ENCODE data around the gene RCAN2.

The RCAN2 gene

GRCh38 chr6:46269447-46270229, 221.6 kb downstream of the RCAN2 start:
- no peaks in the 10 kb centered on the region for H3K27me3 ChIP-seq (ENCODE audit: control insufficient read depth, insufficient read depth, low read length)
- H3K9me3 ChIP-seq (ENCODE audit: control insufficient read depth, insufficient read depth, low read depth, low read length), result no peaks in the 10 kb centered on the region
- no peak overlapping the region for H3K27ac ChIP-seq (ENCODE audit: low read depth, low read length)
- no peak overlapping the region for H3K4me3 ChIP-seq (ENCODE audit: low read depth, low read length)
- H3K36me3 ChIP-seq (ENCODE audit: control insufficient read depth, insufficient read depth, low read length), result no peaks in the 10 kb centered on the region
- H3K9ac ChIP-seq (ENCODE audit: low read length), result no peak overlapping the region
- no peaks in the 10 kb centered on the region for H3K4me1 ChIP-seq (ENCODE audit: control insufficient read depth, insufficient read depth, low read length)

DNA sequence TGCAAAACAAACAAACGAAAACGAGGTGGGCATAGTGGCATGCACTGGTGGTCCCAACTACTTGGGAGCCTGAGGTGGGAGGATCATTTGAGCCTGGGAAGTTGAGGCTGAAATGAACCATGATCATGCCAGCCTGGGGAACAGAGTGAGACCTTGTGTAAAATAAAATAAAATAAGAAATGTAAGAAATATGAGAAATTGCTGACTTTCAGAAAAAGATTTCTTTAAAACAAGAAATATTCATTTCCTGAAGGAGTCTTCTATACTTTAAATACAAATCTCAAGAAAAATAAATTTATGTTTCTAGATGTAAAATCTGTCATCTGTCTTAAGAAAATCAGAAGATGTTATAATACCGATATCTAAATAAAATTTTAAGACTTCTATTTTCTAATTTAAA, 223.7 kb downstream of the RCAN2 start:
- no peaks in the 10 kb centered on the region for H3K36me3 ChIP-seq (ENCODE audit: control insufficient read depth, insufficient read depth, low read length)

GRCh38 chr6:46265373-46265772, 225.9 kb downstream of the RCAN2 start:
- Histone ChIP-seq H3K9ac (ENCODE audit: low read length) (no peak overlapping the region), H3K9me3 (ENCODE audit: control insufficient read depth, insufficient read depth, low read depth, low read length) (no peaks in the 10 kb centered on the region), H3K4me3 (ENCODE audit: low read depth, low read length) (no peak overlapping the region), H3K27ac (ENCODE audit: low read depth, low read length) (no peak overlapping the region), H3K27me3 (ENCODE audit: control insufficient read depth, insufficient read depth, low read length) (no peaks in the 10 kb centered on the region), H3K36me3 (ENCODE audit: control insufficient read depth, insufficient read depth, low read length) (no peaks in the 10 kb centered on the region), H3K4me1 (ENCODE audit: control insufficient read depth, insufficient read depth, low read length) (no peaks in the 10 kb centered on the region)

More for the DNA sequence above, 223.7 kb downstream of the RCAN2 start:
- Histone ChIP-seq H3K4me1 (ENCODE audit: control insufficient read depth, insufficient read depth, low read length) (no peaks in the 10 kb centered on the region), H3K27ac (ENCODE audit: low read depth, low read length) (no peak overlapping the region), H3K4me3 (ENCODE audit: low read depth, low read length) (no peak overlapping the region), H3K9ac (ENCODE audit: low read length) (no peak overlapping the region), H3K9me3 (ENCODE audit: control insufficient read depth, insufficient read depth, low read depth, low read length) (no peaks in the 10 kb centered on the region), H3K27me3 (ENCODE audit: control insufficient read depth, insufficient read depth, low read length) (no peaks in the 10 kb centered on the region)

DNA sequence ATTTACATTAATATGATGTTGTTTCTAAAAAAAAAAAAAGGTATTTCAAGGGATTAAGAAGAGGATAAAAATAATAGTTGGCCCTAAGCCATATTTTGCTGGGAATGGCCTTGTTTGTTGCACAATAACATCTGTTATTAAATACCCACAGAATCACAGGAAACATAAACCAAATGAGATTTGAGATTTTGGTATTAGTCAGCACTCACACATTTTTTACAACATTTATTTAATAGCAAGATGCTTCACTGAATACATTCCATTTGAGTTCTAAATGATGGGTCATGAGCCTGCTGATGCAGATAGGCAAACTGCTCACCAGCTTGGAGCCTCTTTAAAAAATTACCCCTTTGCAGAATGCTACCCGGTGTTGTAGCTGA, 227.6 kb downstream of the RCAN2 start:
- no peaks in the 10 kb centered on the region for H3K9me3 ChIP-seq (ENCODE audit: control insufficient read depth, insufficient read depth, low read depth, low read length)
- H3K4me1 ChIP-seq (ENCODE audit: control insufficient read depth, insufficient read depth, low read length), result no peaks in the 10 kb centered on the region
- no peak overlapping the region for H3K4me3 ChIP-seq (ENCODE audit: low read depth, low read length)
- no peaks in the 10 kb centered on the region for H3K36me3 ChIP-seq (ENCODE audit: control insufficient read depth, insufficient read depth, low read length)
- no peak overlapping the region for H3K27ac ChIP-seq (ENCODE audit: low read depth, low read length)
- H3K27me3 ChIP-seq (ENCODE audit: control insufficient read depth, insufficient read depth, low read length), result no peaks in the 10 kb centered on the region
- no peak overlapping the region for H3K9ac ChIP-seq (ENCODE audit: low read length)

GRCh38 chr6:46262928-46263706, 228.1 kb downstream of the RCAN2 start:
- Histone ChIP-seq H3K27me3 (ENCODE audit: control insufficient read depth, insufficient read depth, low read length) (no peaks in the 10 kb centered on the region), H3K9ac (ENCODE audit: low read length) (no peak overlapping the region), H3K4me3 (ENCODE audit: low read depth, low read length) (no peak overlapping the region), H3K36me3 (ENCODE audit: control insufficient read depth, insufficient read depth, low read length) (no peaks in the 10 kb centered on the region), H3K4me1 (ENCODE audit: control insufficient read depth, insufficient read depth, low read length) (no peaks in the 10 kb centered on the region), H3K9me3 (ENCODE audit: control insufficient read depth, insufficient read depth, low read depth, low read length) (no peaks in the 10 kb centered on the region), H3K27ac (ENCODE audit: low read depth, low read length) (no peak overlapping the region)

DNA sequence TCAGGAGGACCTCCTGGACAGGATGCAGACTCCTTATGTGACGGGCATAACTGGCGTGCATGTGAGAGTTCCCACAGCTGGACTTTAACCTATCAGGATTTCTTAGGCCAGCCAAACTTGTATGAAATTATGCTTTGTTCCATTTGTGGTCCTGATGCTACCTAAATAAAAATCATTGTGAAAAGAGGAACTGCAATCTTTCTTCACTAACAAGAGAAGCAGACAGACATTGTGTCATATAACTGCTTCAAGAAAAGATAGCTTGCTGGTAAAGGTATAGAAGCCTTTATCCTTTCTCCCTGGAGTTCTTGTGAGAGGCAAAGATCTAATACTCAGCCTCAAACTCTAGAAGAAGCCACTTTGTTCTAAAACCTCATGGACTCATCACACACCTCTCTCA, 233.0 kb downstream of the RCAN2 start:
- Histone ChIP-seq H3K4me1 (ENCODE audit: control insufficient read depth, insufficient read depth, low read length) (no peaks in the 10 kb centered on the region), H3K36me3 (ENCODE audit: control insufficient read depth, insufficient read depth, low read length) (no peaks in the 10 kb centered on the region), H3K9me3 (ENCODE audit: control insufficient read depth, insufficient read depth, low read depth, low read length) (no peaks in the 10 kb centered on the region), H3K27me3 (ENCODE audit: control insufficient read depth, insufficient read depth, low read length) (no peaks in the 10 kb centered on the region), H3K9ac (ENCODE audit: low read length) (no peak overlapping the region), H3K4me3 (ENCODE audit: low read depth, low read length) (no peak overlapping the region), H3K27ac (ENCODE audit: low read depth, low read length) (no peak overlapping the region)

DNA sequence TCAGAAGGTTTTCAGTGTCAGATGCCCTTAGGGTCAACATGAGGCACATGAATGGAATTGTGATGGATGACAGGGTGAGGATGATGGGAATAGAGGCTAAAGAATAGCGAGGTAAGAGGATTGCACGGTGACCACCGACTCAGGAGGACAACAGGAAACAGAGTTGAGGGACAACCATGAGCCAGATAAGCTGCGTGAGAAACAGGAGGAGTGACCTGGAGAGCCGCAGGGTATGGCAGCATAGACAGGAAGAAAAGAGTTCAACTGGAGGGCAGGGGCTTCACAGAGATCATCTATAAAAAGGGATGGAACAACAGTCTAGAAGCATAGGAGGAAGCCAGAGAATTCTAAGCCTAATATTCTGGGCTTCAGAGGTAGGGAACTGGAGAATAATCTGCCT, 235.7 kb downstream of the RCAN2 start:
- no peaks in the 10 kb centered on the region for H3K36me3 ChIP-seq (ENCODE audit: control insufficient read depth, insufficient read depth, low read length)
- no peaks in the 10 kb centered on the region for H3K9me3 ChIP-seq (ENCODE audit: control insufficient read depth, insufficient read depth, low read depth, low read length)
- H3K4me1 ChIP-seq (ENCODE audit: control insufficient read depth, insufficient read depth, low read length), result no peaks in the 10 kb centered on the region
- H3K4me3 ChIP-seq (ENCODE audit: low read depth, low read length), result no peak overlapping the region
- no peaks in the 10 kb centered on the region for H3K27me3 ChIP-seq (ENCODE audit: control insufficient read depth, insufficient read depth, low read length)
- H3K27ac ChIP-seq (ENCODE audit: low read depth, low read length), result no peak overlapping the region
- no peak overlapping the region for H3K9ac ChIP-seq (ENCODE audit: low read length)

GRCh38 chr6:46254946-46255345, 236.3 kb downstream of the RCAN2 start:
- Histone ChIP-seq H3K9me3 (ENCODE audit: control insufficient read depth, insufficient read depth, low read depth, low read length) (no peaks in the 10 kb centered on the region), H3K27me3 (ENCODE audit: control insufficient read depth, insufficient read depth, low read length) (no peaks in the 10 kb centered on the region), H3K4me1 (ENCODE audit: control insufficient read depth, insufficient read depth, low read length) (no peaks in the 10 kb centered on the region), H3K27ac (ENCODE audit: low read depth, low read length) (no peak overlapping the region), H3K36me3 (ENCODE audit: control insufficient read depth, insufficient read depth, low read length) (no peaks in the 10 kb centered on the region), H3K9ac (ENCODE audit: low read length) (no peak overlapping the region), H3K4me3 (ENCODE audit: low read depth, low read length) (no peak overlapping the region)

GRCh38 chr6:46254331-46254730, 236.9 kb downstream of the RCAN2 start:
- Histone ChIP-seq H3K9ac (ENCODE audit: low read length) (no peak overlapping the region), H3K27ac (ENCODE audit: low read depth, low read length) (no peak overlapping the region), H3K27me3 (ENCODE audit: control insufficient read depth, insufficient read depth, low read length) (no peaks in the 10 kb centered on the region), H3K36me3 (ENCODE audit: control insufficient read depth, insufficient read depth, low read length) (no peaks in the 10 kb centered on the region), H3K4me1 (ENCODE audit: control insufficient read depth, insufficient read depth, low read length) (no peaks in the 10 kb centered on the region), H3K9me3 (ENCODE audit: control insufficient read depth, insufficient read depth, low read depth, low read length) (no peaks in the 10 kb centered on the region), H3K4me3 (ENCODE audit: low read depth, low read length) (no peak overlapping the region)

GRCh38 chr6:46251583-46252339, 239.5 kb downstream of the RCAN2 start:
- Histone ChIP-seq H3K4me1 (ENCODE audit: control insufficient read depth, insufficient read depth, low read length) (no peaks in the 10 kb centered on the region), H3K27ac (ENCODE audit: low read depth, low read length) (no peak overlapping the region), H3K27me3 (ENCODE audit: control insufficient read depth, insufficient read depth, low read length) (no peaks in the 10 kb centered on the region), H3K36me3 (ENCODE audit: control insufficient read depth, insufficient read depth, low read length) (no peaks in the 10 kb centered on the region), H3K9me3 (ENCODE audit: control insufficient read depth, insufficient read depth, low read depth, low read length) (no peaks in the 10 kb centered on the region), H3K9ac (ENCODE audit: low read length) (no peak overlapping the region), H3K4me3 (ENCODE audit: low read depth, low read length) (no peak overlapping the region)

- Histone ChIP-seq H3K27ac (ENCODE audit: low read depth, low read length) (no peak overlapping the region), H3K36me3 (ENCODE audit: control insufficient read depth, insufficient read depth, low read length) (no peaks in the 10 kb centered on the region), H3K4me3 (ENCODE audit: low read depth, low read length) (no peak overlapping the region), H3K4me1 (ENCODE audit: control insufficient read depth, insufficient read depth, low read length) (no peaks in the 10 kb centered on the region), H3K27me3 (ENCODE audit: control insufficient read depth, insufficient read depth, low read length) (no peaks in the 10 kb centered on the region), H3K9ac (ENCODE audit: low read length) (no peak overlapping the region), H3K9me3 (ENCODE audit: control insufficient read depth, insufficient read depth, low read depth, low read length) (no peaks in the 10 kb centered on the region)
Observed at GRCh38 chr6:46248143-46248542, 243.1 kb downstream of the RCAN2 start.
